Type B pancreatic cell (in vitro differentiated cells): ENCODE results near the gene MOB2. TPM values are rescaled to one million over a fixed set of nuclear protein-coding genes. Genes with fewer than 3 reads are reported as not detected.

Source experiments
- DNase-seq: peaks from one replicate; pipeline ENCODE4 v3.0.0; 2021; ENCODE audit warnings: mixed read lengths; ENCODE audit not compliant: unreplicated experiment; ENCODE audit errors: extremely low spot score
- H3K27ac Mint-ChIP-seq: 2 replicates; pipeline ENCODE4 v1.8.0; 2021; ENCODE audit warnings: mild to moderate bottlenecking, mixed read lengths
- H3K27me3 Mint-ChIP-seq: 2 replicates; pipeline ENCODE4 v1.8.0; 2021; ENCODE audit warnings: mixed read lengths
- H3K36me3 Mint-ChIP-seq: 2 replicates; pipeline ENCODE4 v1.8.0; 2021; ENCODE audit warnings: mixed read lengths
- H3K4me1 Mint-ChIP-seq: one replicate; pipeline ENCODE4 v1.8.0; 2021; ENCODE audit warnings: mixed read lengths; ENCODE audit not compliant: unreplicated experiment
- H3K4me3 Mint-ChIP-seq: 2 replicates; pipeline ENCODE4 v1.8.0; 2021; ENCODE audit warnings: mild to moderate bottlenecking, mixed read lengths
- H3K9me3 Mint-ChIP-seq: 2 replicates; pipeline ENCODE4 v1.8.0; 2021; ENCODE audit warnings: mixed read lengths
- CTCF ChIP-seq: fragments of 200-600 bp; sonication (generic); conservative IDR thresholded peaks from 2 replicates; pipeline ENCODE4 v1.5.0; 2021; ENCODE audit warnings: antibody characterized with exemption, mild to moderate bottlenecking
- total RNA-seq: library from RNA; stranded (reverse); gene quantifications from 2 replicates; pipeline ENCODE4 v1.2.1, GENCODE V29; 2021; ENCODE audit warnings: low replicate concordance

Gene MOB2
- total RNA-seq, 1 donor from 2014 or later = 39.6 TPM

DNA sequence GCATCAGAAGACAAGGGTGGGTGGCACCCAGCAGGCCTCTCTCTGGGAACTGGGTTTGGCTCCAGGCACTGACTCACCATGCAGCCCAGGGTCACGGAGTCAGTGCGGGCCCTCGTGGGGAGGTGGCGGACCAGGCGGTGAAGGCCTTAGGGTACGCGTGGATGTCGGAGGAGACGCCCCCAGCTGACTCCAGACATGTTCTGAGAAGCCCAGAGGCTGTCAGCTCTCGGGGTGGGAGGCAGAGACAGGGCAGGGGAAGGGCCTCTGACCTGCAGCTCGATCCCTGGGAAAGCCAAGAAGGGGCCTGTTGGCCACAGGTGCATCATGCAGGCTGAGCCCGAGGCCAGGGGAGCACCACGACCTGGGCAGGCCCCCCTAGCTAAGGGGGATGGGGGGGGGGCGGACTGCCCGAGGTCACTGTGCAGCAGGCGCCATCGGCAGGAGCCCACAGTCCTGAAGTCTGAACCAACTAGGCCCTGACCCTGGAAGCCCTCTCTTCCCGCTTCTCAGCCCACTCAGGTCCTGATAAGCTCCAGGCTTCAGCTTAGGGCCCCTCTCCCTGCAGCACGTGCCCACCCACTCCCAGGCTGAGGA, 18.0 kb downstream of the MOB2 start:
- H3K27ac Mint-ChIP-seq = no peak overlapping the region
- no peak overlapping the region for H3K4me3 Mint-ChIP-seq
- H3K36me3 Mint-ChIP-seq = peaks cover 4% of the 10 kb centered on the region
- DNase-seq = no peak
- no peaks in the 10 kb centered on the region for H3K27me3 Mint-ChIP-seq
- peaks cover 9% of the 10 kb centered on the region for H3K4me1 Mint-ChIP-seq
- TF ChIP-seq CTCF = no peak
- no peaks in the 10 kb centered on the region for H3K9me3 Mint-ChIP-seq

DNA sequence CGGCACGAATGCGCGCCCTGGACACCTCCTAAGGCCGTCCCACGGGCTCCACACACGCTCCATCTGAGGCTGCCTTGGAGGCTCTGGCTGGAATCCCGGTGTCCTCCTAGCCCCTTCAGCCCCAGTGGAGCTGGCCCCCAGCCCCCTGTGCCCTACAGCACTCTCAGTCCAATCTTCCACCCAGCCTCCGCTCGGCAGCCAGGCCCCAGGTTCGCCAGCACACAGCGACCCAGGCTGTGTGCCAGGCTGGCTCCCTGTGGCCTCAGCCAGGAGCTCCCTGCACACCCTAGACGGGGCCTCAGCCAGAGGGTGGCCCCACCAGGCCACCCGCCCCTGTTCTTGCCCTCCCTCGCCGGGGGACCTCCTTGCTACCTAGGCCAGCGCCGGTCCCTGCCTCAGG, 18.6 kb downstream of the MOB2 start:
- H3K4me1 Mint-ChIP-seq = peaks cover 9% of the 10 kb centered on the region
- H3K27ac Mint-ChIP-seq = no peak overlapping the region
- DNase-seq = no peak
- no peak overlapping the region for H3K4me3 Mint-ChIP-seq
- H3K9me3 Mint-ChIP-seq = no peaks in the 10 kb centered on the region
- H3K27me3 Mint-ChIP-seq = no peaks in the 10 kb centered on the region
- H3K36me3 Mint-ChIP-seq = peaks cover 4% of the 10 kb centered on the region
- TF ChIP-seq CTCF = no peak

DNA sequence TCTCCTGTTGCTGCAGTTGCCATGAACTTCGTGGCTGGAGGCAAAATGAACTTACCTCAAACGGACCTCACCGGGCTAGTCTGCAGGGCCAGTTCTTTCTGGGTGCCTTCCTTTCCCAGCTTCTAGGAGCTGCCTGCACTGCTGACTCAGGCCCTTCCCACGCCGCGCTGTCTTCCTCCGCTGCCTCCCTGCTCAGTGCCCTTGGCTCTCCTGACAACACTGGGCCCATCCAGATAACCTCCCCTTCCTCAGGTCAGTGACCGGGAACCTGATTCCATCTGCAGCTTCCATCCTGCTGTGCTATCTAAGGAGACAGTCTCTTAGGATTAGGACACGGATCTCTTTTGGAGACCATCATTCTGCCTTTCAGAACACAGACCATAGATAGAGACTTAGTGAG, 19.3 kb downstream of the MOB2 start:
- H3K9me3 Mint-ChIP-seq = no peaks in the 10 kb centered on the region
- TF ChIP-seq CTCF = no peak
- no peak for DNase-seq
- H3K4me3 Mint-ChIP-seq = no peak overlapping the region
- peaks cover 9% of the 10 kb centered on the region for H3K4me1 Mint-ChIP-seq
- H3K27ac Mint-ChIP-seq = peak overlapping the region; percentile 4
- H3K27me3 Mint-ChIP-seq = no peaks in the 10 kb centered on the region
- peaks cover 4% of the 10 kb centered on the region for H3K36me3 Mint-ChIP-seq

- Mint-ChIP-seq H3K27me3 (no peaks in the 10 kb centered on the region), H3K4me1 (peaks cover 9% of the 10 kb centered on the region), H3K27ac (peak overlapping the region; percentile 4), H3K36me3 (peaks cover 4% of the 10 kb centered on the region), H3K9me3 (no peaks in the 10 kb centered on the region), H3K4me3 (no peak overlapping the region)
- DNase-seq = no peak
- no peak for TF ChIP-seq CTCF
Observed at GRCh38 chr11:1466784-1467183, 19.8 kb downstream of the MOB2 start.

DNA sequence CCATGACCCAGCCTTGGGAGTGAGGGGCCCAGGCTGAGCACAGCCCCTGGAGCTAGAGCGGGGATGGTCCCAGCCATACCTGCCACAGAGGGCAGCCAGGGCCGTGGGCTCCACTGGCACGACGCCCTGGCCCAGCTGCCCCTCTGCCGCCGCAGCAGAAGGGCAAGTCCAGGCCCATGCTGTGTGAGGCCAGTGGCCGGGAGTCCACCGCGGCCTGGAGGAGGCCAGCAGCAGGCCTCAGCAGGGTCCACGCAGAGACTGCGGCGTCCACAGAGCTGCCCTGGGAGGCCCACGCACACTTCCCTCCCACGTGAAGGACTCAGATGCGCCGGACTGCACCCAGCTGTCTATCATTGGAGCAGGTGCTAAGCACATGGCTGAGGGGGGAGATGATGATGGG, 23.5 kb downstream of the MOB2 start:
- Mint-ChIP-seq H3K4me1 (peaks cover 9% of the 10 kb centered on the region), H3K36me3 (peaks cover 4% of the 10 kb centered on the region), H3K4me3 (no peak overlapping the region), H3K27ac (no peak overlapping the region), H3K9me3 (no peaks in the 10 kb centered on the region), H3K27me3 (no peaks in the 10 kb centered on the region)
- DNase-seq = no peak
- TF ChIP-seq CTCF = no peak

GRCh38 chr11:1462698-1462975, 23.9 kb downstream of the MOB2 start:
- Mint-ChIP-seq H3K27me3 (no peaks in the 10 kb centered on the region), H3K9me3 (no peaks in the 10 kb centered on the region), H3K27ac (no peak overlapping the region), H3K4me3 (no peak overlapping the region), H3K4me1 (peaks cover 9% of the 10 kb centered on the region), H3K36me3 (peaks cover 4% of the 10 kb centered on the region)
- no peak for DNase-seq
- no peak for TF ChIP-seq CTCF
